ENCODE data around the gene SYTL4.

SYTL4 gene

DNA sequence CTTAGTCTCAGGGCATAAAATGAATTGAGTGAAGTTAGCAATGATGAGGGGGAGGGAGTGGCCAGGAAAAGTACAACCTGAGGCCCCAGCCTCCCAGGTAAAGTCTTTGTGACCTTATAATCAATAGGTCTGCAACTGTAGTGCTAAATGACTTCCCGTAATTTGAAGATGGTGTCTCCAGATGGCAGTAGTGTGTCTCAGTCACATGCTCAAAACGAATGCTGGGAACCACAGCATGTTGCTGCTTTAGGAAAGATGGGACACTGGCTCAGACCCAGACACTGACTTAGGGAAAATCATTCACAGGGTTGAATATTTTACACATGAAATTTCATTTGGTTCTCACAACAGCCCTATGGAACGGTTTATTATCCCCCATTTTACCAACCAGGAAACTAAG lies 77.7 kb downstream of the SYTL4 start:
- CTCF ChIA-PET: interaction anchor here (0.6 to 2.8 kb wide), 3 partner anchors 10 to 20 kb away, joined by 3 to 14 read pairs (median 3); no protein-coding TSS in a partner anchor

DNA sequence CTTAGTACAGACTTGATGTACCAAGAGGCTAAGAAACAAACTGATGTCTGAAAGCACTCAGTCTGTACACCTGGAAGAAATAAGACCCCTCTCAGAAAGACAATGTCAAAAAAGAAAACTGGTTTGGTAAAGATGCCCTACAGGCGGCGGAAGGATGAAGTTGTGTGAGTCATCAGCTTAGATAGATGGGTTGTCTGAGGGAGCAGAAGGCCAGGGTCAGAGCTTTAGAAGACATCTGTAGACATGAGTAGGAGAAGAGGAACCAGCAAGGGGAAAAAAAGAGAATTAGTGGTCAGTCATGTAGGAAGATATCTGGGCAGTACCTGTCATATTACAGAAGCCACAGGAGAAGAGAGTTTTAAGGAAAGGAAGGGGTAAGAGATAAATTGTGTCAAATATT lies 79.7 kb downstream of the SYTL4 start:
- ChIA-PET CTCF (interaction anchor here (1.0 kb wide), 1 partner anchor 15 kb away, joined by 5 read pairs; no protein-coding TSS in a partner anchor), POLR2A (no interaction called here)
- TF ChIP-seq, protein P1, sequence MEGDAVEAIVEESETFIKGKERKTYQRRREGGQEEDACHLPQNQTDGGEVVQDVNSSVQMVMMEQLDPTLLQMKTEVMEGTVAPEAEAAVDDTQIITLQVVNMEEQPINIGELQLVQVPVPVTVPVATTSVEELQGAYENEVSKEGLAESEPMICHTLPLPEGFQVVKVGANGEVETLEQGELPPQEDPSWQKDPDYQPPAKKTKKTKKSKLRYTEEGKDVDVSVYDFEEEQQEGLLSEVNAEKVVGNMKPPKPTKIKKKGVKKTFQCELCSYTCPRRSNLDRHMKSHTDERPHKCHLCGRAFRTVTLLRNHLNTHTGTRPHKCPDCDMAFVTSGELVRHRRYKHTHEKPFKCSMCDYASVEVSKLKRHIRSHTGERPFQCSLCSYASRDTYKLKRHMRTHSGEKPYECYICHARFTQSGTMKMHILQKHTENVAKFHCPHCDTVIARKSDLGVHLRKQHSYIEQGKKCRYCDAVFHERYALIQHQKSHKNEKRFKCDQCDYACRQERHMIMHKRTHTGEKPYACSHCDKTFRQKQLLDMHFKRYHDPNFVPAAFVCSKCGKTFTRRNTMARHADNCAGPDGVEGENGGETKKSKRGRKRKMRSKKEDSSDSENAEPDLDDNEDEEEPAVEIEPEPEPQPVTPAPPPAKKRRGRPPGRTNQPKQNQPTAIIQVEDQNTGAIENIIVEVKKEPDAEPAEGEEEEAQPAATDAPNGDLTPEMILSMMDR (IDR thresholded peaks at IDR 0.05; ENCODE audit: control extremely low read depth, extremely low read depth, low read depth, missing control alignments): no peak
- DNase-seq (ENCODE audit: extremely low spot score): no peak

More for the DNA sequence above, 77.7 kb downstream of the SYTL4 start:
- TF ChIP-seq, protein P1 (IDR thresholded peaks at IDR 0.05; ENCODE audit: control extremely low read depth, extremely low read depth, low read depth, missing control alignments): peak; percentile 2
- POLR2A ChIA-PET: no interaction called here
- DNase-seq (ENCODE audit: extremely low spot score): no peak

GRCh38 chrX:100650841-100651240 lies 81.1 kb downstream of the SYTL4 start:
- ChIA-PET CTCF (no interaction called here), POLR2A (no interaction called here)
- TF ChIP-seq, protein P1 (IDR thresholded peaks at IDR 0.05; ENCODE audit: control extremely low read depth, extremely low read depth, low read depth, missing control alignments): no peak
- DNase-seq (ENCODE audit: extremely low spot score): no peak

DNA sequence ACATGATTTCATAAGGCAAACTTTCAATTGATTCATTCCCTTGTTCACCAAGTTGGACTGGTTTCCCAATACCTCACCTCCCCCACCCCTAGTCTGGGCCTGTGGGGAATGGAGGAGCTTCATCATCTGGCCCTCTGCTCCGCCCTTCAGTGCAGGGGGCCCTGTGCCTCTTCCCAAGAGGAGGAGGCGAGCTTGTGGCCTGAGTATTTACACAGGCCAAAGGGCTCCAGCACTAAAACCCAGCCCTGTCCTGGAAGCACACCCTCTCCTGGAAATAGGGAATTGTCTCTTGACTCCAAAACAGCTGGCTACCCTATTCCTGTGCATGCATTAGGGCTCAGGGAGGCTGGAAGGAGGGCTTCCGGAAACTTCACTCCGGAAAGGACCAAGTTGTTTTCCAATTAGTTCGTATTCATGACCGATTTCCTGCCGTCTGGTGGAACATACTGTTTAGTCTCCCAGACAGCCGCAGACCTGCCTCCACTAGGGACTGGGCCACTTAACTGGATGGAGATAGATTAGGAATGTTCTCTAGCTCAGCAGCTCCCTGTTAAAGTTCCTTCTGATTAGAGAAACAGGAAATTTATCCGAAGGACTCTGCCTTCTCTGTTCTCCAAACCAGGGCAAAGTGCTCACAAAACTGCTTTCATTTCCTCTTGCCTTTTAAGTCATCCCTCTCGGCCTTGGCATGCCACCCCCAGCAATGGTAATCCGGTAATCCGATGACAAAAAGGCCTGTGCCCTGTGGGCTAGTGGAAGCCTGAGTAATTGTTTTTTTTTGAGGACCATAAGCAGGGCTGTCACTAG lies 82.2 kb downstream of the SYTL4 start:
- ChIA-PET CTCF (no interaction called here), POLR2A (no interaction called here)
- TF ChIP-seq, protein P1 (IDR thresholded peaks at IDR 0.05; ENCODE audit: control extremely low read depth, extremely low read depth, low read depth, missing control alignments): no peak
- no peak for DNase-seq (ENCODE audit: extremely low spot score)

DNA sequence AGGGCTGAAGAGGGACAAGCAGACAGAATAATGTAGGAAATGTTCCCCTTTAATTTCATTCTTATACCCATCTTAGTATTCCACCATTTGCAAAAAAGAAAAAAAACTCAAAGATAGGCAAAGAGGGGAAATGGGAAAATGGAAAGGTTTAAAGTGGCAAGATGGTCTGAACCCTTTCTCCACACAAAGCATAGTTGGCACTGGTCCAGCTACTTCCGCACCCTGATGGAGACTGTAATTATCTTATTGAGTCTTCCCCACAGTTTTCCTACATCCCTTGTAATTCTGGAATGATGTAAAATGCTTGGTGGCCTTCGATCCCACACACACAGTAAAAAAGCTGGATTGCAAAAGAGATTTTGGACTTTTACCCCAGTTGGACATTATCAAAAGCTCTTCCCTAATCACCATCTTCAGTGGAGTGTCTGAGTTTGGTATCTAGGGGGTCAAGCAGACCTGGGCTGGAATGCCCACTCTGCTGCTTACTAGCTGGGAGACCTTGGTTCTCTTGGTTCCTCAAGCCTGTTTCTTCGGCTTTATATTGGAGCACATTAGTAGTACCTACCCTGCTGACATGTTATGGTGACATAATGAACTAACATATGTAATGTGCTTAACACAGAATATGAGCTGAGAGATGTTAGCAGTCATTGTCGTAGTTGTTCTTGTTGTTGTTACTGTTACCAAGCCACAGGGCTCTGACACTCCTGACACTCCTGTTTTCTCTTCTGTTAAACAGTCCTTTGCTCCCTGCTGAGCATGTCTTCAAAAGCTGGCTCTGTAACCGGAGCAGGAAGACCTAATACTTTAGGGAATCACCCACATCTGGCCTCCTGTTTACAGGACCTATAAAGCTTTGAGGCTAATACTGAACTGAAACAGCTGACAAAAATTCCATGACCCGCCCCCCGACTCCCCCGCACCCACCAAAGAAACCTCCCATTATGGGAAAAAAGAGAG lies 83.2 kb downstream of the SYTL4 start:
- POLR2A ChIA-PET: no interaction called here
- CTCF ChIA-PET: no interaction called here
- DNase-seq (ENCODE audit: extremely low spot score): no peak

DNA sequence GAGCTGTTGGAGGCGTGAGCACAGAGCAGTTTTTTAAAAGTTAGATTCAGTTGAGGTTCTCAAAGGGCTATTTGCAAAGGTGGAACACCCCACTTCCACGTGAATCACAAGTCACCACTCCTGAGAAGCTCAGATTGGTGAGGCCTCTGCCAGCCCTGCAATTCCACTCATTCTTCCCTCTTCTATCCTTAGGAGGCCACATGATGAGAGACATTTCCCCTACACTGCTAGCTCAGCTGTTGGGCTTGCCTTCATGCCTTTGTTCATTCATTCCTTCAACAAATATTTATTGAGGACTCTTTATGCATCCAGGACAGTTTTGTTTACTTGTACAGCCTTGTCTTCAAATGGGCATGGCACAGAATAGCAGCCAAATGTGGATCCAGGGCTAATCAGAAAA lies 84.2 kb downstream of the SYTL4 start:
- TF ChIP-seq, protein P1 (IDR thresholded peaks at IDR 0.05; ENCODE audit: control extremely low read depth, extremely low read depth, low read depth, missing control alignments): no peak
- POLR2A ChIA-PET: interaction anchor here (0.6 kb wide), 1 partner anchor 145 kb away, joined by 6 read pairs; no protein-coding TSS in a partner anchor
- CTCF ChIA-PET: no interaction called here
- DNase-seq (ENCODE audit: extremely low spot score): no peak

More for the DNA sequence above, 83.2 kb downstream of the SYTL4 start:
- TF ChIP-seq, protein P1 (IDR thresholded peaks at IDR 0.05; ENCODE audit: control extremely low read depth, extremely low read depth, low read depth, missing control alignments): no peak

Measured in GM10248 (cell line).